ENCODE measurements around the gene NUP98.

NUP98 gene

GRCh38 chr11:3626250-3626960 is 170.9 kb downstream of the NUP98 start:
- Mint-ChIP-seq H3K4me1 (peaks cover 15% of the 10 kb centered on the region), H3K27ac (no peak overlapping the region), H3K9me3 (peaks cover 4% of the 10 kb centered on the region), H3K36me3 (ENCODE audit: low read depth) (peaks cover 5% of the 10 kb centered on the region), H3K4me3 (no peak overlapping the region), H3K27me3 (ENCODE audit: low read depth, poor library complexity) (peaks cover 5% of the 10 kb centered on the region)
- DNase-seq = no peak
- no peak for TF ChIP-seq CTCF (IDR thresholded peaks at IDR 0.05)
